Thyroid gland (tissue), 4 donors: ENCODE measurements around the gene HOXB3.

Experiments
- CTCF ChIP-seq, 6 experiments: fragments of 200-600 bp in 3 of 6; fragments of 450-650 bp in 3 of 6; sonication (generic) in 3 of 6; IDR thresholded peaks; one replicate each; pipeline ENCODE4 v1.5.1; 2016 to 2019; ENCODE audit warnings: antibody characterized with exemption in 6 of 6, mild to moderate bottlenecking in 2 of 6, inconsistent platforms in 1 of 6, moderate library complexity in 1 of 6
- POLR2A ChIP-seq, 2 donors: fragments of 450-650 bp; IDR thresholded peaks; one replicate each; pipeline ENCODE4 v1.6.1; 2017; ENCODE audit warnings: antibody characterized with exemption in 2 of 2, mild to moderate bottlenecking in 2 of 2, moderate library complexity in 1 of 2

GRCh38 chr17:48559840-48560817, 29.9 kb downstream of the HOXB3 start:
- TF ChIP-seq POLR2A (IDR thresholded peaks at IDR 0.05) (no peak), CTCF (IDR thresholded peaks at IDR 0.05) (no peak)
